Tibial nerve (tissue), 3 donors: Measurements from ENCODE around the gene GMCL2.

Experiments
- CTCF ChIP-seq, 5 experiments: fragments of 200-600 bp in 3 of 5; fragments of 450-650 bp in 2 of 5; sonication (generic) in 3 of 5; IDR thresholded peaks; one replicate each; pipeline ENCODE4 v1.5.1; 2016 to 2019; ENCODE audit warnings: antibody characterized with exemption in 5 of 5, mild to moderate bottlenecking in 3 of 5, moderate library complexity in 2 of 5
- POLR2A ChIP-seq, 2 donors: fragments of 450-650 bp; IDR thresholded peaks; one replicate each; pipeline ENCODE4 v1.6.1; 2017; ENCODE audit warnings: antibody characterized with exemption in 2 of 2, mild to moderate bottlenecking in 2 of 2, moderate library complexity in 2 of 2

DNA sequence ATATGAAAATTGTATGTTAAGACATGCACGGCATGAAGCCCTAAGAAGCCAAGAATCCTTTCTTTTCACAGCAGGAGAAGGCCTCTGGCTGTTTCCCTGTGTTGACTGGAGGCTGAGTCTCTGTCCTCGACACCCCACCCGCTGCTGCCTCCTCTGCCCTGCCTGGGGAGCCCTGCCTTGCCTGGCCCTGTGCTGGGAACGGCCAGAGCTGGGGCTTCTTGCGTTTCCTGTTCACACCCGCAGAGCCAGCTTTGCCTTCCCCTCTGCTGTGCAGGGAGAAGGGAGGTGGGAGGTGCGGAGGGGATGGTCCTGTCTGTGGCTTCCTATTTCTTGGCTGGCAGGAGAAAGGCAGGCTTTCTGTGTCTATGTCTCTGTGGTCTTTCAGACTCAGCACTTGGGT, 6.9 kb upstream of the GMCL2 start:
- TF ChIP-seq POLR2A (IDR thresholded peaks at IDR 0.05), result no peak
- no peak for TF ChIP-seq CTCF (IDR thresholded peaks at IDR 0.05)
